GF-D8 (cell line): Measurements from ENCODE around the gene LIN7B.
"Not testable (repeated sequence)": the region's sequence is repeated elsewhere in the genome, so short reads cannot be mapped to it uniquely, and the experiment has no call there.

ENCODE experiments used
- DNase-seq: peaks from one replicate; lab custom pipeline; 2025; lab: John Stamatoyannopoulos, UW

The LIN7B gene, protein sequence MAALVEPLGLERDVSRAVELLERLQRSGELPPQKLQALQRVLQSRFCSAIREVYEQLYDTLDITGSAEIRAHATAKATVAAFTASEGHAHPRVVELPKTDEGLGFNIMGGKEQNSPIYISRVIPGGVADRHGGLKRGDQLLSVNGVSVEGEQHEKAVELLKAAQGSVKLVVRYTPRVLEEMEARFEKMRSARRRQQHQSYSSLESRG

DNA sequence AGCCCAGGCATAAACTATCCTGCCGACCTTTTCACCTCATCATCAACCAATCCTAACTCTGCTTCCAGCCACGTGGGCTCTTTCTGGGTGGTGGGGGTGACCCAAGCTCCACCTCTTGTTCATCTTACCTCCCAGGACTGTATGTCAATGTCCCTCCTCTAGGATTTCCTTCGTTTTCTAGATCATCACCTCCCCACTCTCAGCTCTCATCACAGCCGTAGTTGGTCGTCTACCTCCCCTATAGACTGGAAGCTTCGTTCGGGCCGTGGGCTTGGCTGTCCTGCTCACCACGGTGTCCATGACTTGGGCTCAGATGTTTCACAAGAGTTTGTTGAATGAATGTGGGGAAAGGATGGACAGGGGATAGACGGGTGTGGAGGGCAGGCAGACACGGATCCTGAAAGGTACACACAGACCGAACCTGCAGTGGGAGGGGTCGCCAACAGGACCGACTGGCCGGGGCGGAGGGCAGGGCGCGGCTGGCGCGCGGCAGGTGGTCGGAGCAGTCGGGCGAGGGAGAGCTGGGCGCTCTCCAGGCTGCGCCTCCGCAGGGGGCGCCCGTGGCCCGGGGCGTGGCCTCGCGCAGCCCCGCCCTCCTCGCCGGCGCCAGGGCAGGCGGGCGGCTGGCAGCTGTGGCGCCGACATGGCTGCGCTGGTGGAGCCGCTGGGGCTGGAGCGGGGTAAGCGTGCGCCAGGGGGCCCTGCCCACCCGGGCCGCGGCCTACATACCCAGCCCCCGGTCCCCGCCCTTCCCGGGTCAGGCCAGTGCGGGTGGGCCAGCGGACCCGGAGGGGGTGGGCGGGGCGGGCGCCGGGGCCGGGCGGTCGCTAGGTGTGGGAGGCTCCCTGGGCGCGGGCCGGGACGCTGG, at the start of gene LIN7B:
Gene LIN7B, plus strand, starts transcription at position 609 of the 868 bp plus-strand sequence. Its CDS starts 35 bp downstream, at position 644.
- peak; percentile 4 for DNase-seq

DNA sequence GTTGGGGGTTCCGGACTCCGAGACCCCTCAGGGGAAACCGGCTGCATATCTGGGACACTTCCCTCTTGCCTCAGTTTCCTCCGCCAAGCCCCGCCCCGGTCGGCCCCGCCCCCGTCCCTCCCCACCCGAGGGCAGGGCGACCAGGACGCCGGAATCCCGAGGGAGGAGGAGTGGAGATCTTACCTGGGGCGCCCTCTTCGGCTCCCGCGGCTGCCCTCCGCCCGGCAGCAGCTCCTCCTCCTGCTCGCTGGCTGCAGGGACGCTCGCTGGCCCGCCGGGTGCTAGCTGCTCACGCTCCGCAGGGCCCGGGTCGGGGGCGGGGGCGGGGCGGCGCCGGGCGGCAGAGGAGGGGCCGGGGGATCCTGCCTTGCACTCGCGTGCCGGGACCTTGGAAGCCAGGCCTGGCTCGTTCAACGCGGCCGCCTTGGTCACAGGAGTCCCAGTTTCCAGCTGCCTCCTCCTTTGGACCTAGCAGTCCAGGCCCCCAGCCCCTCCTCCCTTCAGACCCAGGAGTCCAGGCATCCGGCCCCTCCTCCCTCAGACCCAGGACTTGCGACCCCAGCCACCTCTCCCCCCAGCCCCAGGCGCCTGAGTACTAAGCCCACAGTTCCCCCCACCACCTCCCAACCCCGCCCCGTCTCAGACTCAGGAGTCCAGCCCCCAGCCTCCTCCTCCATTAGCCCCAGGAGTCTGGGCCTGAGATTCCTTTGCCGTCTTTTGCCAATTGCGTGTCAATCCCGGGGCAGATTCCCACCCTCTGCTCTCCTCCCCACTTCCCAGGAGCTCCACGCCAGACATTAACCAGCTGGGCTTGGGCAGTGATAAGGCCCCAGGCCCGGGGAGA, 49.2 kb upstream of the LIN7B start, which contains the start of gene NTF4:
Gene NTF4, minus strand, starts transcription at position 51 of the 844 bp plus-strand sequence. CDS start 2,821 bp downstream, outside the sequence.
- no peak for DNase-seq

DNA sequence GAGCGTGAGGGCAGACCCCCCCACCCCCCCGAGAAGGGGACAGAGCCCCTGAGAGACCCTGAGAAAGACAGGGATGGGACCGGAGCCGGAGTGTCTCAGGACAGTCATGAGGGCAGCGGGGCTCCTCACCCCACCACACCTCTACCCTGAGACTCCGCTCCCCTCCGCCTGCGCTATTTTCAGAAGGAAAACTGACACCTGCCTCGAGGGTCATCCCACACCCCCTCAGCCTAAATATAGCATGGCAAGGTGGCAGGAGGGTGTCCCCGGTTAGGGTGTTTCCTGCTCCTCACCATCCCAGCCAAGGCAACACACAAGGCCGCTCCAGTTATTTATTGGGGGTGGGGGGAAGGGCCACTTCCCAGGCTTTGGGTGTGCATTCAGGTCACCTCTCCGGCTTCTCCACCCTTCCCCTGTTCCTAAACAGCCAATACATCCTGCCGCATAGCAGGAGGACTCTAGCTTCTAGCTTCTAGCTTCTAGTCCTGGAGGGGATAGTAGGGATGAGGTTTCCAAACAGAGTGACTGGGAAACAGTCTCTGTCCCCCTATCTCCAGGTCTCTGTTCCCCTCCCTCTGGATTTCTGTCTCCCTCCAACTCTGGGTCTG, 48.2 kb upstream of the LIN7B start:
- DNase-seq: no peak

DNA sequence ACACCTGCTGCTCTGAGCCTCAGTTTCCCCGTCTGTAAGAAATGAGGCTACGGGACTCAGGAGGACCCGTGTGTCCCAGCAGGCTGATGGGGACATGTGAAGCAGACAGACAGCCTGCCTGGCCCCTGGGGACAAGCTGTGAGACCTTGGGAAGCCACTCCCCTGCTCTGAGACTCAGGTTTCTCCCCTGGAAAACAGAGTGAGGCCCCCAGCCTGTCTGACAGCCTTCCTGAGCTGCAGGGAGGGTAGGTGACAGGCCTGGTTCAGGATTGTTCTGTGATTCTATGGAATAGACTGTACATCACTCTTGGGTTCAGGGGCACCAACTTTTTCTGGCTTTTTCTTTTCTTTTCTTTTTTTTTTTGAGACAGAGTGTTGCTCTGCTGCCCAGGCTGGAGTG, 46.6 kb upstream of the LIN7B start:
- no peak for DNase-seq

DNA sequence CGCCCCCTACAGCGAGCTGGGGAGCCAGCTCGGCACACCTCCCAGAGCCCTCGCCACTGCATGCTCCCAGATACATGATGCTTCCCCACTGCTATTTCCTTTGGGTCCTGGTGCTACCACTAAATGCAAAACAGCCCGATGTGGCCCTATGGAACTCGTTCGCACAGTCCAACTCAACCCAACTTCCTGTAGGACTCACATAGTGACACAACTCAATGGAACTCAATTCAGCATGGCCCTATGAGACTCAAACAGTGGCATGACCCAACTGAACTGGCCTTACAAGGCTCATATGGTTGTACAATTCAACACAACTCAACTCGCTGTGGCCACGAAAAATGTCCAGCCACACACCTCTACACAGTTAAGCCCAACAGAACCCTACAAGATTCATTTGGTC, 45.1 kb upstream of the LIN7B start:
- no peak for DNase-seq

DNA sequence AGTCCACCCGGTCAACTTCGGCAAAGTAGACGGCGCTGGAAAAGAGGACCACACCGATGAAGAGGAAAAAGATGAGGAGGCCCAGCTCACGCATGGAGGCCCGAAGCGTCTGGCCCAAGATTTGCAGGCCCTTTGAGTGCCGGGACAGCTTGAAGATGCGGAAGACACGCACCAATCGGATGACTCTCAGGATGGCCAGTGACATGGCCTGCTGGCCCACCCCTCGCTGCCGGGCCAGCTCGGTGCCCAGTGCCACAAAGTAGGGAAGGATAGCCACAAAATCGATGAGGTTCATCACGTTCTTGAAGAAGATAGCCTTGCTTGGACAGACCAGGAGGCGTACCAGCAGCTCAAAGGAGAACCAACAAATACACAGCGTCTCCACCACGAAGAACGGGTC, 43.8 kb upstream of the LIN7B start:
- no peak for DNase-seq

DNA sequence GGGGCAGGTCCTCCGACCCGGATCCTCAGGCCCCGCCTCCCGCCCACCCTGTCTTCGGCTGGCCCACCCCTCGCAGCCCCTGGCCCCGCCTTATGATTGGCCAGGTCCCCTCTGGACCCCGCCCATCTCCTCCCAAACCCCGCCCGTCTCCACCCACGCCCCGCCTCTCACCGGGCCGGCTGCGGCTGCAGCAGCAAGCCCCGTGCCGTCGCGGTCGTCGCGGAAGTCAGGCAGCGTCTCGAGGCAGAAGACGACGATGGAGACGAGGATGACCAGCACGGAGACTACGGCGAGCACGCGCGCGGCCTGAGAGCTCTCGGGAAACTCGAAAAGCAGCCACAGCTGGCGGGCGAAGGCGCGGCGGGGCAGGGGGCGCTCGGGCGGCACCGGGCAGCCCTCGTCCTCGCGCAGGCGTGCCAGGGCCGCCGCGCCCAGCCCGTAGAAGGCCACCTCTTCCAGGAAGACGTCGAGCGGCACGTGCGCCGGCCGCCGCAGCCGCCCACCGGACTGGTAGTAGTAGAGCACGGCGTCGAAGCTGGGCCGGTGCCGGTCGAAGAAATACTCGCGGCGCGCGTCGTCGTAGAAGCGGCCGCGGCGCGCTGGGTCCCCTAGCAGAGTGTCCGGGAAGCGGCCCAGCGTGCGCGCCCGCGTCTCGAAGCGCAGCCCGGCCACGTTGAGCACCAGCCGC, 42.2 kb upstream of the LIN7B start:
- no peak for DNase-seq

DNA sequence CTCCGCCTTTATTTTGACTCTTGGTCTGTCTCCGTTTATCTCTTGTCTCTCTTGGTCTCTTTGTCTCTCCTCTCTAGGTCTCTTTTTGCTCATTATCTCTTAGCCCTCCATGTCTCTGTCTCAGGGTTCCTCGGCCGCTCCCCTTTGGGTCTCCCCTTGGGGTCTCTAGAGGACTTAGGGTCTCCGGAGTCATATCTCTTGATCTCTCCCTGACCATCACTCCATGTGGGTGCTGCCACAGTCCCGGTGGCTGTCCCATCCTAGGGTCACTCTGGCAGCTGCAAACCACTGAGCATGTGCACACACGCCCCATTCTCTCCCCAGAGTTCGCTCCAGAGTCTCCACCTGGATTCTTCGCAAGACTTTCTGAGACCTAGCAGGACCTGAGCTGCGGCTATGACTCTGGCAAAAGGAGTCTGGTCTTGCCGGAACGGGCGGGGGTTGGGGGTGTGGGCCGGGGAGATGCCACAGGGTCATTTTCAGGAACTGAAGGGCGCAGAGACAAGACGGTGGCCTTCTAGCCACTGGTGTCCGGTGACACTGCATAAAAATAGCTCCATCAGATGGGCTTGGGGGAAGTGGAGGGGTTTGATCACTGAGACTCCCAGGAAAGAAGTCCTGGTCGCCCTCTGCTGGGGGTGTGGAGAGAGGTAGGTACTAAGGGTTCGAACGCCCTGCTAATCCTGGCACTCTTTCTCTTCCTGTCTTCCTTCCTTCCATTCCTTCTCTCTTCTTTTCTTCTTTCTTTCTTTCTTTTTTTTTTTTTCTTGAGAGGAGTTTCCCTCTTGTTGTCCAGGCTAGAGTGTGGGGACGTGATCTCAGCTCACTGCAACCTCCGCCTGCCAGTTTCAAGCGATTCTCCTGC, 40.4 kb upstream of the LIN7B start:
- no peak for DNase-seq

DNA sequence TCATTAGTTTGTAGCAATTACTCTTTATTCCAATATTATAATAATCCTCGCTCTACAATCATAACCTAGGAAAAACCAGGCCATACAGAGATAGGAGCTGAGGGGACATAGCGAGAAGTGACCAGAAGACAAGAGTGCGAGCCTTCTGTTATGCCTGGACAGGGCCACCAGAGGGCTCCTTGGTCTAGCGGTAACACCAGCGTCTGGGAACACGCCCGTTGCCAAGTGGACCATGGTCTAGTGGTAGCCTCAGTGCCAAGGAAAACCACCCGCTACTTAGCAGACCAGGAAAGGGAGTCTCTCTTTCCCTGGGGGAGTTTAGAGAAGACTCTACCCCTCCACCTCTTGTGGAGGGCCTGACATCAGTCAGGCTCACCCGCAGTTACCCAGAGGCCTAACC, 39.3 kb upstream of the LIN7B start:
- not testable (repeated sequence) for DNase-seq

DNA sequence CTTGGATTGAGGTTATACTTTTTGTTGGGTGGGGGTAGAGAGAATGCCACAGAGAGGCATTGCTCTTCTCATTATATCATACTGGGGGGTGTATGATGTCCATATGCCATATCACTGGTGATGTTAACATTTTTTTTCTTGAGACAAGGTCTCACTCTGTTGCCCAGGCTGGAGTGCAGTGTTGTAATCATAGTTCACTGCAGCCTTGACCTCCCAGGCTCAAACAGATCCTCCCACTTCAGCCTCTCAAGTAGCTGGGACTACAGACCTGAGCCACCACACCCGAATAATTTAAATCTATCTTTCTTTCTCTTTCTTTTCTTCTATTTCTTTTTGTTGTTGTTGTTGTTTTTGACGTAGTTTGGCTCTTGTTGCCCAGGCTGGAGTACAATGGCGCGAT, 33.8 kb upstream of the LIN7B start:
- DNase-seq: no peak

DNA sequence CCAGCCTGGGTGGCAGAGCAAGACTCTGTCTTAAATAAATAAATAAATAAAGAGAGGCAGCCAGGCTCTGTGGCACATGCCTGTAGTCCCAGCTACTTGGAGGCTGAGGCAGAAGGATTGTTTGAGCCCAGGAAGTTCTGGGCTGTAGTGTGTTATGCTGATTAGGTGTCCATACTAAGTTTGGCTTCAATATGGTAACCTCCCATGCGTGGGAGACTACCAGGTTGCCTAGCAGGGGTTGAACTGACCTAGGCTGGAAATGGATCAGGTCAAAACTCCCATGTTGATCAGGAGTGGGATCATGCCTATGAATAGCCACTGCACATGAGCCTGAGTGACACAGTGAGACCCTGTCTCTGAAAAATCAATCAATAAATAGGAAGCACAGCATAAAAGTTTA, 32.9 kb upstream of the LIN7B start:
- DNase-seq: no peak

DNA sequence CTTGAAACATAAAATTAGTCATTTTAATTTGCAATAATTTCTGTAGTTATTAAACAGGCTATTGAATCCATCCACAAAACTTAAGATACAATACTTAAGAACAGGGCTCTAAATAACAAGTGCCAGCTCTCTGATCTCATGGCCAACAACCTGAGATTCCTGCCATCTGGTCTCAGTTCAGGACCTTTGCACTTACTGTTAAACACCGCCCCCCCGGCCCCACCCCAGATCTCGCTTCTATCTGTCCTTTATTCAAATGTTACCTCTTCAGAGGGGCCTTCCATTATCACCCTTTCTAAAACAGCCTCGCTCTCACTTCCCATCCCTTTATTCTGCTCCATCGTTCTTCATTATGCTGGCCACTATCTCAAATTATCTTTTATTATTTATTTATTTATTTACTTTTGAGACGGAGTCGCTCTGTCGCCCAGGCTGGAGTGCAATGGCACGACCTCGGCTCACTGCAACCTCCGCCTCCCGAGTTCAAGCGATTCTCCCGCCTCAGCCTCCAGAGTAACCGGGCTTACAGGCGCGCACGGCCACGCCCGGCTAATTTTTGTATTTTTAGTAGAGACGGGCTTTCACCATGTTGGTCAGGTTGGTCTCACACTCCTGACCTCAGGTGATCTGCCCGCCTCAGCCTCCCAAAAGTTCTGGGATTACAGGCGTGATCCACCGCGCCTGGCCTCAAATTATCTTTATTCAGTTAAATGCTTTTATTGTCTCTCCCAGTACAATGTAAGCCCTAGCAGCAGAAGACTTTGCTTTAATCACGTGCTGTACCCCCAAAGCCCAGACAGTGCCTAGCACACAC, 29.8 kb upstream of the LIN7B start:
- no peak for DNase-seq

DNA sequence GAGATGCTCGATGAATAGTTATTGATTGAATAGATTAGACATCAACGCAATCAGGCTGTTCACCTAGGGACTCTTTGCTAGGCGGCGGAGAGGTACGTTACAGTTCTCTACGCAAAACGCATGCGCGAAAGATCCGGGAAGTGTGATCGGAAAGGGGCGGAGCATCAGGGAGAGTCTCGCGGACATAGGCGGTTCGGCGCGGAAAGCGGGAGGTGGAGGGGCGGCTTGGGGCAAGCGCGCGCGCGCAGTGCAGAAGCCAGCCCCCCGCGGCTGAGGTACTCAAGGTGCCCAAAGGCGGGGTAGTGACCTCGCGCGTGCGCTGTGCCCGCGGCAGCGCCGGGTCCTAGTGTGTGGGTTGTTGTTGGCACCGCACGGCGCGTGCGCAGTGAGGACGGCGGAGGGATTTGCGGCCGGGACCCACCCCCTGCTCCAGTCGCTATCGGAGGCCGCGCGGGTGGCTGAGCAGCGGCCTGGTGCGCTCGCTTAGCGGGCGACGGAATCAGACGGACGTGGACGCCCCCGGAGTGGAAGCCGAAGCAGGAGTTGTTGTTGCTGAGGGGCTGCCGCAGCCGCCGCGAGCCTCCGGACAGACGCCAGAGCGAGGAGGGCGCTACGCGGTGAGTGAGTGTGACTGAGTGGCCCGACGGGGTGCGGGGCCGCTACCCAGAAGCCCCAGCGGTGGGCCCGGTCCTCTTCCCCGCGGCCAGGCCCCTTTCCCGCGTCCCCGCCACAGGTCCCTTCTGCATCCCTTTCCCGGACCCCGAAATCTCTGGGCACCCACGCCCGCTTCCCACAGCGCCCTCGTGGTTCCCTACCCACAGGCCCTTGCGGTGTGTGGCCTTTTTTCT, 28.9 kb upstream of the LIN7B start, which contains the start of gene SNRNP70:
Gene SNRNP70, plus strand, starts transcription at position 432 of the 848 bp plus-strand sequence. CDS start 964 bp downstream, outside the sequence.
- DNase-seq: peak; percentile 96

DNA sequence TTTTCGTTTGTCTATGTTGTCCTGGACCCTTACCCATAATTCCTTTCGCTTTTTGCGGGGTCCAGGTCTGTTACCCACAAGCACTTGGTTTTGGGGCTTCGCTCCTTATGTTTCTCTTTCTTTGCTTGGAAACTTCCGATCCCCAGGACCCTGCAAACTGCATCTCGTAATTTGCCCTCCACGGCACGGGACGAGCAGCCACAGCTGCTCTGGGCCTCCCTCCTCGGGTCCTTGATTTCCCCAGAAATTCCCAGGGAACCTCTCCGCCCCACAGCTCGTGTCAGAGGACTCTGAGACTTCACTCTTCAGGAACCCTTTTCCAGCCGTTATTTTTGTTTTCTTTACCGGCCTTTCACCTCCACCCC, 28.3 kb upstream of the LIN7B start:
- DNase-seq: no peak

DNA sequence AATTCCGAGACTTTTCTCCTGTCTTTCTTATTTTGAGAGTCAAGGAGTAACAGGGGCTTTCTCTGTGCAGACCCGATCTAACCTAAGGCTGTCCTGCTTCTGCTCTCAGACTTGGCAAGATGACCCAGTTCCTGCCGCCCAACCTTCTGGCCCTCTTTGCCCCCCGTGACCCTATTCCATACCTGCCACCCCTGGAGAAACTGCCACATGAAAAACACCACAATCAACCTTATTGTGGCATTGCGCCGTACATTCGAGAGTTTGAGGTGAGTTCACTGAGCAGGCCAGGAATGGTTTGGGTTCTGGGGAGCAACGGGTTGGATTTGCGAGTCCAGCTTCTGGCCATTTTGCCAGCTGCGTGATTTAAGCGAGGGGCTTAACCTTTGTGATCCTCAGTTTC, 27.9 kb upstream of the LIN7B start:
- DNase-seq: no peak

DNA sequence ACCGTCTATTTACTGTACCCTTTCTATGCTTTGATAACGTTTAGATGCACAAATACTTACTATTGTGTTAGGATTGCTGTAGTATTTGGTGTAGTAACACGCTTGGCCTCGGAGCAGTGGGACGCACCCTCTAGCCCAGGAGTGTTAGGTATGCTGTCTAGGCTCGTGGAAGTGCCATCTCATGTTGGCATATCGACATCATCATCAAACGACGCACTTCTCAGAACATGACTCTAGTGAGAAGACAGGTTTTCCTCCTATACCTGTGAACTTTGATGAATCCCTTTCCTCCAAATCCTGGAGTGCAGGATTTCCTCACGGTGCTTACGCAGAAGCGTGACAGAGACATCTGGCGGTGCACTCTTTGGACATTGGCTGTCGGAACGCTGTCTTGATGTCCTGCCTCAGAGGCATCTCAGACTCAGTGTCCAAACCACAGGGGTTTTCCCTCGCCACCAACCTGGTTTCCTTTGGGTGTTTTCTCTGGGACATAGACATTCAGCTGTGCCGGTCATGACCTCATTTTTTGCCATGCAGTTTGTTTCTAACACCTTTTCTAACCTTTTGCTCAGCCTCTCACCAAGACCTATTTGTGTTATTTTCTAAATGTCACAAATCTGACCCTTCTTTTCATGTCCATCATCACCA, 22.7 kb upstream of the LIN7B start:
- DNase-seq: no peak

DNA sequence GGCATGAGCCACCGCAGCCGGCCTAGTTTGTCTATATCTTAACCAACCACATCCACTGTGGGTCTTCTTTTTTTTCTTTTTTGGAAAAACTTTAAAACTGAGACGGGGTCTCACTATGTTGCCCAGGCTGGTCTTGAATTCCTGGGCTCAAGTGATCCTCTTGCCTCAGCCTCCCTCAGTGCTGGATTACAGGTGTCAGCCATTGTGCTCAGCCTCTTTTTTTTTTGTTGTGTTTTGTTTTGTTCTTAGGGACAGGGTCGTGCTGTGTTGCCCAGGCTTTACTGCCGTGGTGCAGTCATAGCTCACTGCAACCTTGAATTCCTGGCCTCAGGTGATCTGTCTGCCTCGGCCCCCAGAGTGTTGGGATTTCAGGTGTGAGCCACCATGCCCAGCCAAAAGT, 21.5 kb upstream of the LIN7B start:
- no peak for DNase-seq
